PC-9 (cell line): ENCODE results near the gene JPH4. TPM values are rescaled to one million over a fixed set of nuclear protein-coding genes. Genes with fewer than 3 reads are reported as not detected.

Source experiments
- BruUV-seq: library from RNA; stranded (reverse); fragments of 400-500 nt; replicated peaks from 2 replicates; lab custom pipeline; 2021; lab: Mats Ljungman, UMichigan
- CTCF ChIA-PET: fragments of 300-600 bp; sonication (Branson Sonifier 250); formaldehyde crosslinking; loops from one replicate; lab custom pipeline; 2022; ENCODE audit warnings: antibody characterized with exemption; lab: Charles Lee
- POLR2A ChIA-PET: fragments of 300-600 bp; sonication (Branson Sonifier 250); formaldehyde crosslinking; loops from one replicate; lab custom pipeline; 2022; ENCODE audit warnings: antibody characterized with exemption; ENCODE audit not compliant: unreplicated experiment; lab: Charles Lee
- DNase-seq, 2 experiments: peaks; one replicate each; pipeline versions ENCODE4 v3.0.0 to v3.0.0-alpha.2; 2015 to 2022; ENCODE audit warnings: mixed read lengths in 1 of 2
- H2AFZ ChIP-seq: fragments of 200-600 bp; sonication (generic); 2 replicates; pipeline ENCODE4 v1.8.1; 2017; ENCODE audit warnings: antibody characterized with exemption
- H3F3A ChIP-seq: fragments of 200-600 bp; sonication (generic); 2 replicates; pipeline ENCODE4 v1.8.1; 2017; ENCODE audit warnings: antibody characterized with exemption, mild to moderate bottlenecking, low read depth; ENCODE audit not compliant: insufficient read depth
- H3K27ac ChIP-seq: fragments of 200-600 bp; sonication (generic); 2 replicates; pipeline ENCODE4 v1.6.1; 2016; ENCODE audit warnings: mixed run types
- H3K27me3 ChIP-seq: fragments of 200-600 bp; sonication (generic); 2 replicates; pipeline ENCODE4 v1.6.1; 2016; ENCODE audit warnings: low read depth, mixed run types; ENCODE audit not compliant: insufficient read depth
- H3K36me3 ChIP-seq: fragments of 200-600 bp; sonication (generic); 2 replicates; pipeline ENCODE4 v1.6.1; 2016; ENCODE audit warnings: low read depth, mixed run types
- H3K4me1 ChIP-seq: fragments of 200-600 bp; sonication (generic); replicated peaks from 2 replicates; pipeline ENCODE4 v1.6.1; 2016; ENCODE audit warnings: mixed run types; ENCODE audit not compliant: insufficient read depth
- H3K4me2 ChIP-seq: fragments of 200-600 bp; sonication (generic); 2 replicates; pipeline ENCODE4 v1.6.1; 2017; ENCODE audit warnings: mixed run types
- H3K4me3 ChIP-seq: fragments of 200-600 bp; sonication (generic); 2 replicates; pipeline ENCODE4 v1.6.1; 2016; ENCODE audit warnings: mixed run types
- H3K79me2 ChIP-seq: fragments of 200-600 bp; sonication (generic); 2 replicates; pipeline ENCODE4 v1.6.1; 2017; ENCODE audit warnings: low read depth, mixed run types
- H3K9me2 ChIP-seq: fragments of 200-600 bp; sonication (generic); 2 replicates; pipeline ENCODE4 v1.8.1; 2017; ENCODE audit warnings: mild to moderate bottlenecking; ENCODE audit not compliant: insufficient read depth
- H3K9me3 ChIP-seq: fragments of 200-600 bp; sonication (generic); 2 replicates; pipeline ENCODE4 v1.8.1; 2016; ENCODE audit warnings: low read depth; ENCODE audit not compliant: insufficient read depth
- H4K20me1 ChIP-seq: fragments of 200-600 bp; sonication (generic); 2 replicates; pipeline ENCODE4 v1.8.1; 2017; ENCODE audit not compliant: insufficient read depth
- EZH2 ChIP-seq: fragments of 200-600 bp; sonication (generic); IDR thresholded peaks from 2 replicates; pipeline ENCODE4 v1.8.0; 2017; ENCODE audit warnings: antibody characterized with exemption, low read depth
- intact Hi-C: fragments of 100-400 bp; cut with micrococcal nuclease; formaldehyde crosslinking; loops from one replicate; pipeline ENCODE4 v1.10.0; 2022; ENCODE audit not compliant: unreplicated experiment
- total RNA-seq: library from RNA; stranded (reverse); gene quantifications from 2 replicates; pipeline ENCODE4 v1.2.3, GENCODE V29; 2021
- TF ChIP-seq, protein P1 (sequence below): fragments of 200-600 bp; sonication (generic); conservative IDR thresholded peaks from 2 replicates; pipeline ENCODE4 v1.6.1; 2017; ENCODE audit warnings: mixed run types, antibody characterized with exemption, mild to moderate bottlenecking, moderate library complexity

The JPH4 gene
- total RNA-seq, 1 experiment from 2014 or later: not detected

DNA sequence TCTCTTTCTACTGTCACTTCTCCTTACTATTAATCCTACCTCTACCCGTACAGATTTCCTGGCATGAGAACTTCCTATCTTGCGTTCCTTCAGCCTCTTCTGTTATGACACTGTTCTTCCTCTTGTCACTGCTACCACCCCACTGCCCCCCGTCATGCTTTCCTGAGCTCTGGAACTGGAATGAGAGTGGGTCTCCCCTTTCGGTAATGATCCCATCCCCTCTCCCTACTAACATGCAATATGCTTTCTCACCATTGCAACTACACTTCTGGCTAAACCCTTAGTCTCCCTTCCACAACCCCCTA lies 6.1 kb downstream of the JPH4 start:
- BruUV-seq: no TSS peak
- no peak for DNase-seq
- TF ChIP-seq EZH2: no peak
- TF ChIP-seq, protein P1, sequence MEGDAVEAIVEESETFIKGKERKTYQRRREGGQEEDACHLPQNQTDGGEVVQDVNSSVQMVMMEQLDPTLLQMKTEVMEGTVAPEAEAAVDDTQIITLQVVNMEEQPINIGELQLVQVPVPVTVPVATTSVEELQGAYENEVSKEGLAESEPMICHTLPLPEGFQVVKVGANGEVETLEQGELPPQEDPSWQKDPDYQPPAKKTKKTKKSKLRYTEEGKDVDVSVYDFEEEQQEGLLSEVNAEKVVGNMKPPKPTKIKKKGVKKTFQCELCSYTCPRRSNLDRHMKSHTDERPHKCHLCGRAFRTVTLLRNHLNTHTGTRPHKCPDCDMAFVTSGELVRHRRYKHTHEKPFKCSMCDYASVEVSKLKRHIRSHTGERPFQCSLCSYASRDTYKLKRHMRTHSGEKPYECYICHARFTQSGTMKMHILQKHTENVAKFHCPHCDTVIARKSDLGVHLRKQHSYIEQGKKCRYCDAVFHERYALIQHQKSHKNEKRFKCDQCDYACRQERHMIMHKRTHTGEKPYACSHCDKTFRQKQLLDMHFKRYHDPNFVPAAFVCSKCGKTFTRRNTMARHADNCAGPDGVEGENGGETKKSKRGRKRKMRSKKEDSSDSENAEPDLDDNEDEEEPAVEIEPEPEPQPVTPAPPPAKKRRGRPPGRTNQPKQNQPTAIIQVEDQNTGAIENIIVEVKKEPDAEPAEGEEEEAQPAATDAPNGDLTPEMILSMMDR: no peak
- Histone ChIP-seq H3K36me3 (no peaks in the 10 kb centered on the region), H3K4me2 (no peak overlapping the region), H3K4me1 (peaks cover 20% of the 10 kb centered on the region), H3K27me3 (no peaks in the 10 kb centered on the region), H2AFZ (no peak overlapping the region), H3K79me2 (no peaks in the 10 kb centered on the region), H3K9me3 (no peaks in the 10 kb centered on the region), H4K20me1 (no peaks in the 10 kb centered on the region), H3K4me3 (no peak overlapping the region), H3F3A (peaks cover 7% of the 10 kb centered on the region; the same call in 1 of the 2 replicates), H3K9me2 (no peaks in the 10 kb centered on the region), H3K27ac (no peak overlapping the region)
- intact Hi-C loops: no loop called here
- ChIA-PET CTCF (no interaction called here), POLR2A (no interaction called here)

DNA sequence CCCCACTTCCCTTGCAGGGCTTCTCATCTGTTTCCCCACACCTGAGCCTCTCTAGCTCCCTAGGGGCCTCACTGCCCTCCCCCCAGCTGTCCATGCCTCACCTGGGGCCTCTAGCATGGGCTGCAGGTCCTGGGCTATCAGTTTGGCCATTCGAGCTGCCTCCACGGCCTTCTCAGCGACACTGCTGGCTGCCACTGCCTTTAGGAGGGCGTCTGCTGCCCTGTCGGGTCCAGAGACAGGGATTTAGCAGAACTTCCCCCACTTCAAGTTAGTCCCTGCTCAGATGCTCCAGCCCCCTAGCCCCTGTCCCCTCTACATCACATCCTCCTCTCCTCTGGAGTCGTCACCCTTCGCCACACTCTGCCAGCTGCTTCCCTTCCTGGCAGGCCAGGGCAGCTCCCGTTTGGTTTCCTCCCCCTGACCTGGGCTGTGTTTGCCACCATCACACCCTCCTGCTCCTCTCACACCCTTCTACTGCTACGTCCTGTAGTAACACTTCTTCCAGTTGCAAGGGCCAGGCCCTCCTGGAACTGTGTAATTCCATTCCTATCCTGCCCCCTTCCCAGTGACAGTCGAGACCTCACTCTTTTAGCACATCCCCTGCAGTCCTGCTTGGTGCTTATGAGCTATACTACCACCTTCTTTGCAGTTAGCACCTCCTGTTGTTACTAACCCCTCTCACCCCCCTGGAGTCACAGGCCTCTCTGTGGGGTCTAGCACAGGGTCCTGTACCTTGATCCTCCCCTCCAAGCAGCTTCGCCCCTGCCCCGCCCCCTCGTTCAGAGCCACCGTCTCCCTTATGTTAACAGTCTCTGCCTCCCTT lies 6.7 kb downstream of the JPH4 start:
- peaks cover 3% of the 10 kb centered on the region; the same call in 1 of the 2 replicates for H3K79me2 ChIP-seq
- peaks cover 20% of the 10 kb centered on the region for H3K4me1 ChIP-seq
- no peak overlapping the region for H3K4me2 ChIP-seq
- H3K27me3 ChIP-seq: no peaks in the 10 kb centered on the region
- H4K20me1 ChIP-seq: no peaks in the 10 kb centered on the region
- no peaks in the 10 kb centered on the region for H3K9me2 ChIP-seq
- H3K36me3 ChIP-seq: no peaks in the 10 kb centered on the region
- intact Hi-C loops: no loop called here
- DNase-seq: no peak
- no peak overlapping the region for H3K4me3 ChIP-seq
- no peak overlapping the region for H3K27ac ChIP-seq
- H2AFZ ChIP-seq: no peak overlapping the region
- POLR2A ChIA-PET: no interaction called here
- CTCF ChIA-PET: no interaction called here
- H3F3A ChIP-seq: peaks cover 7% of the 10 kb centered on the region; the same call in 1 of the 2 replicates
- BruUV-seq: no TSS peak
- no peaks in the 10 kb centered on the region for H3K9me3 ChIP-seq
- TF ChIP-seq, protein P1: no peak
- TF ChIP-seq EZH2: no peak

DNA sequence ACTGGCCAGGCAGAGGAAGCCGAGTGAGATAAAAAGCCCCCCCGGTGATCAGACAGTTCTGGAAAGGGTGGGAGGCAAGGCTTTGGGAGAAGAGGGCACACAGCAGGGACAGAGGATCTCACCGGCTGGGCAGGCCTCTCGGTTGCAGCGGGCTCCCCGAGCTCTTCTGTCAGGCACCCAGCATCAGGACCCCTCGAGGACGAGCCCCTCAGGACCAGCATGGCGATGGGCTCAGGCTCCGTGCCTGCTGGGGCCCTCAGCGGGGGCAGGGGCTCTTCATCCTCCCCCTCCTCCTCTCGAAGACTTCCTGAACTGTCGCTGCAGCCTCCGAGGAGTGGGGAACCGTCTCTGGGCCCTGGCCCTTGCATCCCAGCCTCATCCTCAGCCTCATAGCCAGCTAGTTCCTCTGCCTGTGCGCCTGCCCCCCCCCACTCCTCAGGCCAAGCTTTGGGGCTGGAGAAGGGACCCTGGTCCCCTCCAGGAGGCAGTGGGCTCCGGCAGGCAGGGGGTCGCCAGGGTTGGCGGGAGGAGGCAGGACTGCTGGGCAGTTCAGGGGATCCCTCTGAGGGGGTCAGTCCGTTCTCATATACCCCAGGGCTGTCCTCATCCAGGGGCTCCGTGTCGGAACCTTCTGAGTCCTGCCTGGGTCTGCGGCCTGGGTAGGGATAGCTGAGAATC lies 7.6 kb downstream of the JPH4 start:
- ChIA-PET POLR2A (no interaction called here), CTCF (interaction anchor here (0.5 kb wide), 1 partner anchor 24 kb away, joined by 4 read pairs; no protein-coding TSS in a partner anchor)
- Histone ChIP-seq H3K4me3 (no peak overlapping the region), H3K27ac (no peak overlapping the region), H2AFZ (no peak overlapping the region), H3K4me2 (no peak overlapping the region), H3F3A (peaks cover 7% of the 10 kb centered on the region; the same call in 1 of the 2 replicates), H3K9me2 (no peaks in the 10 kb centered on the region), H3K9me3 (no peaks in the 10 kb centered on the region), H4K20me1 (no peaks in the 10 kb centered on the region), H3K27me3 (no peaks in the 10 kb centered on the region), H3K79me2 (peaks cover 13% of the 10 kb centered on the region), H3K4me1 (peaks cover 24% of the 10 kb centered on the region), H3K36me3 (no peaks in the 10 kb centered on the region)
- DNase-seq: no peak
- intact Hi-C loops: no loop called here
- BruUV-seq: no TSS peak
- TF ChIP-seq, protein P1: no peak
- no peak for TF ChIP-seq EZH2
